ENCODE measurements around the gene CCT8.

GRCh38 chr21:29084372-29084771 lies 10.9 kb upstream of the CCT8 start:
- TF ChIP-seq, protein P1, sequence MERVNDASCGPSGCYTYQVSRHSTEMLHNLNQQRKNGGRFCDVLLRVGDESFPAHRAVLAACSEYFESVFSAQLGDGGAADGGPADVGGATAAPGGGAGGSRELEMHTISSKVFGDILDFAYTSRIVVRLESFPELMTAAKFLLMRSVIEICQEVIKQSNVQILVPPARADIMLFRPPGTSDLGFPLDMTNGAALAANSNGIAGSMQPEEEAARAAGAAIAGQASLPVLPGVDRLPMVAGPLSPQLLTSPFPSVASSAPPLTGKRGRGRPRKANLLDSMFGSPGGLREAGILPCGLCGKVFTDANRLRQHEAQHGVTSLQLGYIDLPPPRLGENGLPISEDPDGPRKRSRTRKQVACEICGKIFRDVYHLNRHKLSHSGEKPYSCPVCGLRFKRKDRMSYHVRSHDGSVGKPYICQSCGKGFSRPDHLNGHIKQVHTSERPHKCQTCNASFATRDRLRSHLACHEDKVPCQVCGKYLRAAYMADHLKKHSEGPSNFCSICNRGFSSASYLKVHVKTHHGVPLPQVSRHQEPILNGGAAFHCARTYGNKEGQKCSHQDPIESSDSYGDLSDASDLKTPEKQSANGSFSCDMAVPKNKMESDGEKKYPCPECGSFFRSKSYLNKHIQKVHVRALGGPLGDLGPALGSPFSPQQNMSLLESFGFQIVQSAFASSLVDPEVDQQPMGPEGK (CRISPR knock-in tag; IDR thresholded peaks at IDR 0.05; ENCODE audit: borderline replicate concordance): no peak
- TF ChIP-seq POU6F1 (CRISPR knock-in tag; IDR thresholded peaks at IDR 0.05; ENCODE audit: borderline replicate concordance, low read depth) (no peak), ESRRG (CRISPR knock-in tag; IDR thresholded peaks at IDR 0.05) (no peak), ZFP30 (CRISPR knock-in tag; IDR thresholded peaks at IDR 0.05) (no peak), CSRNP3 (CRISPR knock-in tag; IDR thresholded peaks at IDR 0.05) (no peak), RARB (CRISPR knock-in tag; IDR thresholded peaks at IDR 0.05) (no peak), ISL1 (CRISPR knock-in tag; IDR thresholded peaks at IDR 0.05) (no peak), PPARA (CRISPR knock-in tag; IDR thresholded peaks at IDR 0.05; ENCODE audit: borderline replicate concordance) (no peak)
